Measurements from ENCODE around the gene ST7.

The ST7 gene

GRCh38 chr7:117216436-117217069 lies 263.3 kb downstream of the ST7 start:
- no peak for TF ChIP-seq GATA3 (IDR thresholded peaks at IDR 0.05; ENCODE audit: low read depth, low read length)
- no peak for TF ChIP-seq GATA2 (IDR thresholded peaks at IDR 0.05; ENCODE audit: low read depth, low read length)

GRCh38 chr7:117217106-117218035 lies 264.1 kb downstream of the ST7 start:
- TF ChIP-seq GATA2 (IDR thresholded peaks at IDR 0.05; ENCODE audit: low read depth, low read length): no peak
- TF ChIP-seq GATA3 (IDR thresholded peaks at IDR 0.05; ENCODE audit: low read depth, low read length): no peak

DNA sequence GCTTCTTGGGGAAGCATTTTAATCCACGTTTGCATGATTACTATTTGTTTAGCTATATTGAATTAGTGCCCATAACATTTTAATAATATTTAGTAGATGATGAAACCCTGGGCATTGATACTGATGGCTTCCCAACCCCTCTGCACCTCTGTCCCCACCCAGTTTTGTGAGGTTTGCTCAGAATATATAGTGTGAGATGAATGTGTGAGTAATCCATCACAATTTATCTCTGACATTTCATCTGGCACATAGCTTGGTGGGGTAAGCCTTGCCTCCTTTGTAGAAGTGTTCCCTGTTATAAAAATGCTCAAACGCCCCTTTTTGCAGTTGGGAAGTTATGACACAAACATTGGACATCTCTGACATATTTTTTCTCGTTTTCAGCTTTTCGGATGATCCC lies 265.4 kb downstream of the ST7 start:
- TF ChIP-seq GATA3 (IDR thresholded peaks at IDR 0.05; ENCODE audit: low read depth, low read length) (no peak), GATA2 (IDR thresholded peaks at IDR 0.05; ENCODE audit: low read depth, low read length) (no peak)

DNA sequence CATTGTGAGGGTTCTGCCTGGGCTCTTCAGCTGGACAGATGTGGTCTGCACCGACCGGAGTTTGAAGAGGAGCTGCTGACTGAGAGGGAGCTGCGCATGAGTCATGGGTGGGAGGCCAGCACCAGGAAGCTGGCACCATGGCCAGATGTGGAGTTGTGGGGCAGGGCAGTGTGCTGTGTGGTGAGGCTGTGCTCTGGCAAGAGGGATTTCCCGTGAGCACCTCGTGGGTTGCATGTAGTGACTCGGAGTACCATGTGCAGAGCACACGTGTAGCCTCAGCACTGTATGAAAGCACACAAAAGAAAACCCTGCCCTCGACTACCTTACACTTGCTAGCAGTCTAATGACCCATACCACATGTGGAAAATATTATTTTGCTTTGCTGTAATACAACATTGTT lies 266.2 kb downstream of the ST7 start:
- TF ChIP-seq GATA2 (IDR thresholded peaks at IDR 0.05; ENCODE audit: low read depth, low read length) (no peak), GATA3 (IDR thresholded peaks at IDR 0.05; ENCODE audit: low read depth, low read length) (no peak)

- TF ChIP-seq GATA2 (IDR thresholded peaks at IDR 0.05; ENCODE audit: low read depth, low read length): no peak
- no peak for TF ChIP-seq GATA3 (IDR thresholded peaks at IDR 0.05; ENCODE audit: low read depth, low read length)
Measured at GRCh38 chr7:117220836-117221235, 267.5 kb downstream of the ST7 start.

GRCh38 chr7:117225536-117225935 lies 272.2 kb downstream of the ST7 start:
- TF ChIP-seq GATA3 (IDR thresholded peaks at IDR 0.05; ENCODE audit: low read depth, low read length) (no peak), GATA2 (IDR thresholded peaks at IDR 0.05; ENCODE audit: low read depth, low read length) (no peak)

DNA sequence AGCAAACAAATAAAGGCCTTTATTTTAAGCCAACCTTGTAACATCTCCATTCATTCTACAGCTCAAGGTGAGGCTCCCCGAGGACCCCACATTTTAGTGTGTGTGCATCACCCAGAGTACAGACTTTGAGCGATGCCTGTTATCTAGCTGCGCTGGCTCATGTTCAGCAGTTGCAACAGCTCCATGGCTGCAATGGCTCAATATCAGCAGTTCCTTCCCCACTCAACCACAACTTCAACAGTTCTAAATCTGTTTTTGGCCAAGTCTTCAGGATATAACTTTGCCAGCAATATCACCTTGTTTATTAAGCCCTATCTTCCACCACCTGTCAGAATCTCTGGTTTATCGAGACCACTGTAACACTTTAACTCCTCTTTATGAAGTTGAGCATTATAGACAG lies 273.8 kb downstream of the ST7 start:
- TF ChIP-seq GATA3 (IDR thresholded peaks at IDR 0.05; ENCODE audit: low read depth, low read length) (no peak), GATA2 (IDR thresholded peaks at IDR 0.05; ENCODE audit: low read depth, low read length) (no peak)

- TF ChIP-seq GATA3 (IDR thresholded peaks at IDR 0.05; ENCODE audit: low read depth, low read length): no peak
- TF ChIP-seq GATA2 (IDR thresholded peaks at IDR 0.05; ENCODE audit: low read depth, low read length): no peak
Measured at GRCh38 chr7:117229350-117229749, 276.0 kb downstream of the ST7 start.

DNA sequence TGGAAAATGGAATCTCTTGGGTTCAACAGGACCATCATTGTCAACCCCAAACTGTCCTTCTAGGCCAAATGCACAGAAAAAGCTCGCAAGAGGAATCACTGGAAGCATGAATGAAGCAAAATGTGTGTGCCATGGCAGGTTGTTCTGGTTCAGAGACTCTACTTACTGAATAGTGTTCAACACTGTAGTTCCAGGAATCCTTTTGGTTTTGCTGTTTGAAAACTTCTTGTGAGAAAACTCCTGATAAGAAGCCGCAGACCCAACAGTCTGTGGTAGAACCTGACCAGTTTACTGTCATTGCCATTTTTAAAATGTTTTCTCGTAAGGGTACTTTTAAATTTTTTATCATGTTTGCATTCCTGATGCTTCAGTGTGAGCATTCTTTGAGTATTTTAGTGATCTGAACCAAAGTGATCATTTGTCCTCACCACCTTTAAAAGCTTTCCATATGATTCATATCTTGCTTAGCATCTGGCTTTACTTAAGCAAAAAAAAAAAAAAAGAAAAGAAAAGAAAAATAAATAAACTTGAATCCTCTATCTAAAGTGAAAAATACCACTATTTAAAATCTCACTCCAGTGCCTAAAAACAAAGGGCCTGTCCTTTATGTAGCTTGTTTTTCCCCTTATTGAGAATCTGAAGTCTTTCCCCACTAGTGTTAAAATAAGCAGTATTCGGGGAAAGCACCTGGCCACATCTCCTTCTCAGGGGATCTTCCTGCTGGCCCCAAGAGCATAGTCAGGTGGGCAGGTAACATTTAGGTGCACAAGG lies 277.2 kb downstream of the ST7 start:
- TF ChIP-seq GATA3 (IDR thresholded peaks at IDR 0.05; ENCODE audit: low read depth, low read length) (no peak), GATA2 (IDR thresholded peaks at IDR 0.05; ENCODE audit: low read depth, low read length) (no peak)

DNA sequence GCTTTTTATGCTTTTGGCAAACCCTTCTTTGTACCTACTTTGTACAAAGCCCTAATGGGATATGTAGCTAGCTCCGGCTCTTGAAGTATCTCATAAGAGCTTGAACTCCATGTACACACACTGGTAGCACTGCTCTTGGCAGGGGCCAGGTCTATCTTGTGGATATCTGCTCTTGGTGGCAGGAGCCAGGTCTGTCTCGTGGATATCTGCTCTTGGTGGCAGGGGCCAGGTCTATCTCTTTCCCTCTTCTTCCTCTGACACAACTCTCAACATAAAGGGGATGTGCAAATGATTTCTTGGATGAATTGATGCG lies 277.7 kb downstream of the ST7 start:
- TF ChIP-seq GATA3 (IDR thresholded peaks at IDR 0.05; ENCODE audit: low read depth, low read length) (no peak), GATA2 (IDR thresholded peaks at IDR 0.05; ENCODE audit: low read depth, low read length) (no peak)

DNA sequence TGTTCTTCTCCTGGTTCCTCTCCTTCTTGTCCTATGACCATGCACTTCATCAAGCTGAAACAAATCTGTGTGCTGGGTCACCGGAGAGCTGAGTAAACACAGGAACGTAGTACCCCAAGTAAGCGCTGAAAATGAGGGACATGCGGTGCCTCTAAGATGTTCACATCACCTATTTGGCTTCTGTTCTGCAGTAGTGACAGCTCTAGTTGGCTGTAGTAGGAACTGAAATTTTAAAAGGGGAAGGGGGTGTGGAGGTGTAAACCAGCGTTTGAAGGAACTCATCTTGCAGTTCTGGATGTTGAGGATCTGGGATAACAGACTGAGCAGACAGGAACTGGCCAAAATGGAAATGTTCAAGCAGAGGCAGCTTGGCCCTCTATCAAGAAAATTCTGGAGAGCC lies 284.3 kb downstream of the ST7 start:
- TF ChIP-seq GATA2 (IDR thresholded peaks at IDR 0.05; ENCODE audit: low read depth, low read length) (no peak), GATA3 (IDR thresholded peaks at IDR 0.05; ENCODE audit: low read depth, low read length) (no peak)

DNA sequence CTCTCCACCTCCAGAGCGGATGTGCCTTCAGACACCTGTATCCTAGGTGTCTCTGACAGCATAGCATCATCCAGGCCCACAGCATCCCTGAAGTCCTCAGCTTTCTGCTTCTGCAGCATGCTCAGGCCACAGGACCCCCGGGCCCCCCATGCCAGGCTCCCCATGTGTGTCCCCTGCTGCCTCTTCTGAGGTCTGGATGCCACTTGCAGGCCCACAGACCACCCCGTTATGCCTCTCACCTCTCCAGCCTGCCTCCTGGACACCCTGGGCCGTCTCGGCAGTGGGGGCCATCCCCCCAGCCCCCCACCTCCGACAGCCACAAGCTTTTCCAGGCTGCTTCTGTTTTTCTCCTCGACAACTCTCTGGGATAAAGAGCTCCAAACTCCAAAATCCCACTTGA lies 285.2 kb downstream of the ST7 start:
- TF ChIP-seq GATA3 (IDR thresholded peaks at IDR 0.05; ENCODE audit: low read depth, low read length): no peak
- TF ChIP-seq GATA2 (IDR thresholded peaks at IDR 0.05; ENCODE audit: low read depth, low read length): no peak

DNA sequence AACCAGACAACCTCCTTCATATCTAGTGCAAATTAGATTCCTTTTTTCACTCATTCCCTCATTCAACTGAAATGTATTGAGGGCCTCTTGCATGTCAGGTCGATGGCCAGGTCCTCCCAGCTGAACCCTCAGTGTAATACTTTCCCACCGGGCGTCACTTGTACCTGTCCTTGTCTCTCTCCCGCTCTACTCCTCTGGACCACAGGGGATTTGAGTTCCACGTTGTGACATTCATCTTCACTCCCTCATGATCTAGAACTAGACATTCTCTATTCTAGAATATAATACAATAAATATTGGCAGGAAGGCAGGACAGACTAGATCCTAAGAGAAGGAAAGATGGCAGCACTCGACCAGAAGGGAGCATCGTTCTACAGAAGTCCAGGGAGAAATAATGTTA lies 285.6 kb downstream of the ST7 start:
- no peak for TF ChIP-seq GATA2 (IDR thresholded peaks at IDR 0.05; ENCODE audit: low read depth, low read length)

DNA sequence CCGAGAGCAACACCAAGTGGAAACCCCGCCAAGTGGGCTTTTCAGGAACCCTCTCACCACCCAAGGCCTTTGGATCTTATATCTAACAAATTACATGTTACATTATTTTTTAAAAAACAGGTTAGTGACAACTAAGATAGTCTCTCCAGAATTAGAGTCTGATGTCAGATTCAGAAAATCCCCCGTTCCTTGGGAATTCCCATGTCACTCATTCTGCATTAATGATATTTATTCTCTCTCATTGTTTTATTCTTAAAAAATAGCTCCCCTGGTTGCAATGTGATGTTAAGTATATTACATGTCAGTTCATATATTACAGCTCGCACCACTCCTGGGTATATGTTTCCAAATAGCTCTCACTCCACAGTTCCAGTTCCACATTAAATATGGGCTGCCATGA lies 287.8 kb downstream of the ST7 start:
- no peak for TF ChIP-seq GATA3 (IDR thresholded peaks at IDR 0.05; ENCODE audit: low read depth, low read length)
- no peak for TF ChIP-seq GATA2 (IDR thresholded peaks at IDR 0.05; ENCODE audit: low read depth, low read length)

- TF ChIP-seq GATA3 (IDR thresholded peaks at IDR 0.05; ENCODE audit: low read depth, low read length): no peak
- no peak for TF ChIP-seq GATA2 (IDR thresholded peaks at IDR 0.05; ENCODE audit: low read depth, low read length)
Measured at GRCh38 chr7:117243390-117243789, 290.1 kb downstream of the ST7 start.

Measured in SH-SY5Y (cell line).